IMR-90 (cell line): ENCODE measurements around the gene PCBP3. TPM values are rescaled to one million over a fixed set of nuclear protein-coding genes. Genes with fewer than 3 reads are reported as not detected.

Source experiments
- ATAC-seq: fragments of 200-7000 bp; cut with Tn5 transposase; 2 replicates; pipeline ENCODE4 v1.9.1; 2020; ENCODE audit warnings: low read depth, mild to moderate bottlenecking, moderate library complexity
- BruUV-seq: library from RNA; stranded (reverse); fragments of 400-500 nt; replicated peaks from 2 replicates; lab custom pipeline; 2021; lab: Mats Ljungman, UMichigan
- CTCF ChIA-PET: fragments of 300-600 bp; formaldehyde crosslinking; extraction: SDS; loops from one replicate; lab custom pipeline; 2021; ENCODE audit warnings: antibody characterized with exemption; lab: Yijun Ruan, JAX
- POLR2A ChIA-PET: fragments of 300-600 bp; sonication (Branson Sonifier 250); formaldehyde crosslinking; loops from one replicate; lab custom pipeline; 2022; ENCODE audit warnings: antibody characterized with exemption; ENCODE audit not compliant: unreplicated experiment; lab: Charles Lee
- DNase-seq: peaks from one replicate; pipeline ENCODE4 v3.0.0; 2013
- H2AFZ ChIP-seq: replicated peaks from 2 replicates; pipeline ENCODE3; 2013; ENCODE audit warnings: low read length, mild to moderate bottlenecking; ENCODE audit not compliant: poor library complexity
- H2AK5ac ChIP-seq: 2 replicates; pipeline ENCODE4 v1.6.1; 2013; ENCODE audit warnings: low read depth, low read length, inconsistent platforms
- H2AK9ac ChIP-seq: replicated peaks from 2 replicates; pipeline ENCODE3; 2013; ENCODE audit warnings: mild to moderate bottlenecking, low read depth, low read length, moderate library complexity; ENCODE audit not compliant: poor library complexity
- H2BK120ac ChIP-seq: 2 replicates; pipeline ENCODE4 v1.6.1; 2013; ENCODE audit warnings: low read depth, low read length, inconsistent platforms
- H2BK15ac ChIP-seq: 3 replicates; pipeline ENCODE4 v1.6.1; 2013; ENCODE audit warnings: low read depth, low read length, inconsistent platforms
- H2BK20ac ChIP-seq: 2 replicates; pipeline ENCODE4 v1.6.1; 2013; ENCODE audit warnings: low read depth, mild to moderate bottlenecking, inconsistent platforms, low read length, moderate library complexity
- H2BK5ac ChIP-seq: 2 replicates; pipeline ENCODE4 v1.6.1; 2013; ENCODE audit warnings: mild to moderate bottlenecking, low read depth, low read length, inconsistent platforms; ENCODE audit not compliant: poor library complexity, severe bottlenecking
- H3K14ac ChIP-seq: replicated peaks from 2 replicates; pipeline ENCODE4 v1.6.1; 2013; ENCODE audit warnings: low read depth, low read length, inconsistent platforms
- H3K18ac ChIP-seq: 2 replicates; pipeline ENCODE4 v1.6.1; 2013; ENCODE audit warnings: low read depth, low read length, control low read depth
- H3K23ac ChIP-seq: 2 replicates; pipeline ENCODE4 v1.6.1; 2013; ENCODE audit warnings: low read depth, low read length, inconsistent platforms
- H3K27ac ChIP-seq: 2 replicates; pipeline ENCODE4 v1.5.1; 2013; ENCODE audit warnings: mild to moderate bottlenecking, control low read depth, low read length; ENCODE audit not compliant: insufficient read depth
- H3K27me3 ChIP-seq: 2 replicates; pipeline ENCODE4 v1.6.1; 2013; ENCODE audit warnings: low read length; ENCODE audit not compliant: control insufficient read depth, insufficient read depth
- H3K36me3 ChIP-seq: 2 replicates; pipeline ENCODE4 v1.6.1; 2013; ENCODE audit warnings: low read length, mixed read lengths; ENCODE audit not compliant: control insufficient read depth, insufficient read depth
- H3K4ac ChIP-seq: 2 replicates; pipeline ENCODE4 v1.6.1; 2013; ENCODE audit warnings: low read depth, low read length, inconsistent platforms
- H3K4me1 ChIP-seq: 2 replicates; pipeline ENCODE4 v1.6.1; 2013; ENCODE audit warnings: low read length, mixed read lengths; ENCODE audit not compliant: control insufficient read depth, insufficient read depth
- H3K4me2 ChIP-seq: 2 replicates; pipeline ENCODE4 v1.6.1; 2013; ENCODE audit warnings: low read depth, mild to moderate bottlenecking, control low read depth, low read length, moderate library complexity
- H3K4me3 ChIP-seq: 2 replicates; pipeline ENCODE4 v1.5.1; 2013; ENCODE audit warnings: low read depth, mild to moderate bottlenecking, control low read depth, low read length, moderate library complexity; ENCODE audit not compliant: insufficient read depth
- H3K56ac ChIP-seq: 2 replicates; pipeline ENCODE4 v1.6.1; 2013; ENCODE audit warnings: low read length, inconsistent platforms; ENCODE audit not compliant: insufficient read depth; ENCODE audit errors: extremely low read depth
- H3K79me1 ChIP-seq, 2 experiments: 2 replicates each; pipeline ENCODE4 v1.6.1; 2013; ENCODE audit warnings: low read length in 2 of 2, inconsistent platforms in 1 of 2, low read depth in 1 of 2
- H3K9ac ChIP-seq: 2 replicates; pipeline ENCODE4 v1.6.1; 2013; ENCODE audit warnings: low read depth, low read length, control low read depth
- H3K9me1 ChIP-seq: 2 replicates; pipeline ENCODE4 v1.6.1; 2013; ENCODE audit warnings: low read length, inconsistent platforms; ENCODE audit not compliant: insufficient read depth
- H3K9me3 ChIP-seq: 2 replicates; pipeline ENCODE4 v1.6.1; 2013; ENCODE audit warnings: low read length; ENCODE audit not compliant: control insufficient read depth, insufficient read depth
- H4K20me1 ChIP-seq: 2 replicates; pipeline ENCODE4 v1.6.1; 2013; ENCODE audit warnings: low read length, inconsistent platforms; ENCODE audit not compliant: insufficient read depth
- H4K5ac ChIP-seq: 2 replicates; pipeline ENCODE4 v1.6.1; 2013; ENCODE audit warnings: mild to moderate bottlenecking, low read depth, low read length, control low read depth
- H4K8ac ChIP-seq, 2 experiments: 2 replicates each; pipeline ENCODE4 v1.6.1; 2013; ENCODE audit warnings: low read depth in 2 of 2, low read length in 2 of 2, control low read depth in 1 of 2, inconsistent platforms in 1 of 2
- H4K91ac ChIP-seq: 2 replicates; pipeline ENCODE4 v1.6.1; 2013; ENCODE audit warnings: low read depth, low read length, inconsistent platforms; ENCODE audit not compliant: insufficient read depth
- BHLHE40 ChIP-seq: fragments of 150-350 bp; IDR thresholded peaks from 2 replicates; pipeline ENCODE4 v1.6.1; 2016; ENCODE audit warnings: mild to moderate bottlenecking, low read depth, low read length
- CEBPB ChIP-seq: IDR thresholded peaks from 2 replicates; pipeline ENCODE4 v1.6.1; 2012; ENCODE audit warnings: low read depth, low read length, improper control_type of control experiment
- CTCF ChIP-seq: conservative IDR thresholded peaks from 2 replicates; pipeline ENCODE4 v1.5.1; 2012; ENCODE audit warnings: mild to moderate bottlenecking, low read depth, low read length, improper control_type of control experiment
- ELK1 ChIP-seq: fragments of 150-350 bp; IDR thresholded peaks from 2 replicates; pipeline ENCODE4 v1.6.1; 2016; ENCODE audit warnings: low read depth, mild to moderate bottlenecking, low read length, moderate library complexity, borderline replicate concordance
- FOS ChIP-seq: fragments of 150-350 bp; IDR thresholded peaks from 2 replicates; pipeline ENCODE4 v1.6.1; 2016; ENCODE audit warnings: low read depth, low read length
- MAFK ChIP-seq: IDR thresholded peaks from 2 replicates; pipeline ENCODE4 v1.6.1; 2012; ENCODE audit warnings: low read depth, low read length, improper control_type of control experiment
- MAZ ChIP-seq: IDR thresholded peaks from 2 replicates; pipeline ENCODE4 v1.6.1; 2012; ENCODE audit warnings: low read depth, mild to moderate bottlenecking, low read length, improper control_type of control experiment, moderate library complexity, borderline replicate concordance
- MXI1 ChIP-seq: IDR thresholded peaks from 2 replicates; pipeline ENCODE4 v1.6.1; 2012; ENCODE audit warnings: low read depth, mild to moderate bottlenecking, low read length, moderate library complexity, borderline replicate concordance
- NFE2L2 ChIP-seq: fragments of 150-350 bp; IDR thresholded peaks from 2 replicates; pipeline ENCODE4 v1.6.1; 2016; ENCODE audit warnings: low read depth, mild to moderate bottlenecking, low read length
- POLR2A ChIP-seq: IDR thresholded peaks from 2 replicates; pipeline ENCODE4 v1.6.1; 2012; ENCODE audit warnings: mild to moderate bottlenecking, low read depth, low read length
- RAD21 ChIP-seq: IDR thresholded peaks from 2 replicates; pipeline ENCODE4 v1.6.1; 2012; ENCODE audit warnings: low read length, improper control_type of control experiment
- RCOR1 ChIP-seq: IDR thresholded peaks from 2 replicates; pipeline ENCODE4 v1.6.1; 2012; ENCODE audit warnings: mild to moderate bottlenecking, low read length, improper control_type of control experiment; ENCODE audit not compliant: insufficient replicate concordance
- RFX5 ChIP-seq: IDR thresholded peaks from 2 replicates; pipeline ENCODE4 v1.8.0; 2012; ENCODE audit warnings: low read depth, mild to moderate bottlenecking, low read length, moderate library complexity
- SMC3 ChIP-seq: fragments of 150-350 bp; IDR thresholded peaks from 2 replicates; pipeline ENCODE4 v1.6.1; 2016; ENCODE audit warnings: low read depth, mild to moderate bottlenecking, antibody characterized with exemption, low read length, moderate library complexity
- WGBS, 2 experiments: methylation state at CpG; one replicate each; pipeline versions ENCODE4 v1.1.5 to v1.1.7; 2013; ENCODE audit warnings: missing lambda C conversion rate in 2 of 2; ENCODE audit not compliant: insufficient read length in 1 of 2; ENCODE audit errors: extremely low coverage in 2 of 2; 5-methylcytosine and 5-hydroxymethylcytosine counted together
- dilution Hi-C: fragments of 300-500 bp; cut with HindIII; formaldehyde crosslinking; loops from one replicate; pipeline ENCODE4 v1.14.3; 2018; ENCODE audit warnings: low sequenced_read_pairs; ENCODE audit not compliant: unreplicated experiment
- in situ Hi-C: fragments of 300-500 bp; cut with MboI; formaldehyde crosslinking; loops from 3 replicates; pipeline ENCODE4 v1.14.3; 2019; ENCODE audit warnings: low sequenced_read_pairs, inconsistent platforms, mixed read lengths
- intact Hi-C: fragments of 100-400 bp; cut with micrococcal nuclease; formaldehyde crosslinking; loops from 2 replicates; pipeline ENCODE4 v1.10.0; 2022
- polyA plus RNA-seq, 3 experiments: library from polyadenylated mRNA; depleted of rRNA; stranded (reverse); fragments of >200 nt; gene quantifications; 2 replicates each; pipeline ENCODE4 v1.2.3, GENCODE V29; 2012; ENCODE audit warnings: low replicate concordance in 1 of 3
- total RNA-seq: library from RNA; depleted of rRNA; stranded (reverse); fragments of >200 nt; gene quantifications from 2 replicates; pipeline ENCODE4 v1.2.3, GENCODE V29; 2012

Gene PCBP3
- total and polyA plus RNA-seq, 2 of the 4 experiments (the other 2 are of a cell fraction), result 2.9 to 3.9 TPM

GRCh38 chr21:45969921-45970673, 326.6 kb downstream of the PCBP3 start:
- Histone ChIP-seq H4K91ac (0 out of 2 replicates have a peak overlapping the region, but pooled peaks have one; percentile 13), H3K4me3 (no peak overlapping the region), H3K27ac (no peak overlapping the region; the same call in 1 of the 2 replicates), H2AK5ac (no peak overlapping the region), H2BK15ac (no peak overlapping the region; the same call in 2 of the 3 replicates), H2AK9ac (peak overlapping the region; percentile 44), H3K56ac (no peak overlapping the region), H3K14ac (no peak overlapping the region), H3K4me2 (no peak overlapping the region; the same call in 1 of the 2 replicates), H3K9ac (no peak overlapping the region), H4K5ac (peak overlapping the region; percentile 31; the same call in 1 of the 2 replicates), H2BK5ac (no peak overlapping the region), H3K36me3 (no peaks in the 10 kb centered on the region), H4K8ac (no peak overlapping the region), H3K23ac (no peak overlapping the region), H2BK20ac (peak overlapping the region; percentile 48), H2BK120ac (peak overlapping the region; percentile 61; the same call in 1 of the 2 replicates), H4K20me1 (no peaks in the 10 kb centered on the region), H3K4ac (peak overlapping the region; percentile 45; the same call in 1 of the 2 replicates), H3K9me3 (peaks cover 1% of the 10 kb centered on the region; the same call in 1 of the 2 replicates), H3K18ac (no peak overlapping the region; the same call in 1 of the 2 replicates), H3K79me1 (peaks cover 0 to 22% of the 10 kb centered on the region in 2 experiments; a peak in 1 of 4 replicates), H3K27me3 (no peaks in the 10 kb centered on the region), H3K4me1 (peaks cover 42% of the 10 kb centered on the region), H3K9me1 (no peaks in the 10 kb centered on the region), H2AFZ (peak overlapping the region; percentile 89)
- peak; percentile 0 for ATAC-seq
- dilution Hi-C loops, result no loop called here
- in situ Hi-C loops, result loop anchor here (5.0 kb wide), 1 partner anchor 122 kb away; no protein-coding TSS in a partner anchor
- POLR2A ChIA-PET, result interaction anchor here (0.6 kb wide), 1 partner anchor 57 kb away, joined by 3 read pairs; no protein-coding TSS in a partner anchor
- BruUV-seq, result no TSS peak
- DNase-seq, result no peak
- intact Hi-C loops, result loop anchor here (5.0 to 10.0 kb wide), 2 partner anchors 317 to 355 kb away; partner anchors contain the start of genes C21orf58, MCM3AP, PCNT and YBEY
- WGBS, 2 experiments, result 75% methylated on average over 15 of the region's 22 CpGs; no CpG with 5 or more reads in 1 of the 2 experiments
- CTCF ChIA-PET, result interaction anchor here (0.6 to 2.0 kb wide), 3 partner anchors 12 to 508 kb away, joined by 4 to 7 read pairs (median 4); no protein-coding TSS in a partner anchor
- TF ChIP-seq POLR2A (no peak), CEBPB (no peak), MAFK (no peak), FOS (no peak), ELK1 (no peak), CTCF (no peak), SMC3 (no peak), MAZ (no peak), NFE2L2 (no peak), MXI1 (no peak), RFX5 (no peak), RCOR1 (no peak), BHLHE40 (no peak), RAD21 (no peak)
